Transverse colon (tissue), 4 donors: Measurements from ENCODE around the gene ZNF205. TPM values are rescaled to one million over a fixed set of nuclear protein-coding genes. Genes with fewer than 3 reads are reported as not detected.
"Not testable (repeated sequence)": the region's sequence is repeated elsewhere in the genome, so short reads cannot be mapped to it uniquely, and the experiment has no call there.

Experiments
- DNase-seq: peaks from one replicate; pipeline ENCODE4 v3.0.0-alpha.2; 2019
- H3K27ac ChIP-seq, 4 donors: fragments of 200-600 bp; sonication (generic); 2 replicates each; pipeline ENCODE4 v1.5.1; 2016 to 2018; ENCODE audit warnings: inconsistent platforms in 4 of 4
- H3K27me3 ChIP-seq: fragments of 200-600 bp; sonication (generic); 2 replicates; pipeline ENCODE4 v1.5.1; 2017; ENCODE audit warnings: inconsistent platforms
- H3K36me3 ChIP-seq, 4 donors: fragments of 200-600 bp; sonication (generic); 2 replicates each; pipeline ENCODE4 v1.5.1; 2017 to 2019; ENCODE audit warnings: inconsistent platforms in 4 of 4
- H3K4me1 ChIP-seq, 4 donors: fragments of 200-600 bp; sonication (generic); 2 replicates each; pipeline ENCODE4 v1.5.1; 2017 to 2020; ENCODE audit warnings: inconsistent platforms in 4 of 4
- H3K4me3 ChIP-seq, 4 donors: fragments of 200-600 bp; sonication (generic); 1 replicate in 1 of 4; 2 replicates in 3 of 4; pipeline versions ENCODE4 v1.5.1 to v1.6.1; 2017 to 2019; ENCODE audit warnings: inconsistent platforms in 4 of 4
- H3K9me3 ChIP-seq, 2 donors: fragments of 200-600 bp; sonication (generic); 2 replicates each; pipeline ENCODE4 v1.5.1; 2017 to 2019; ENCODE audit warnings: inconsistent platforms in 2 of 2
- CTCF ChIP-seq, 5 experiments: fragments of 200-600 bp in 3 of 5; fragments of 450-650 bp in 2 of 5; sonication (generic) in 3 of 5; IDR thresholded peaks; 1 replicate in 2 of 5; 2 replicates in 3 of 5; pipeline ENCODE4 v1.5.1; 2016 to 2017; ENCODE audit warnings: antibody characterized with exemption in 5 of 5, inconsistent platforms in 3 of 5, mild to moderate bottlenecking in 2 of 5, moderate library complexity in 1 of 5
- EP300 ChIP-seq: sonication (generic); formaldehyde crosslinking; IDR thresholded peaks from one replicate; pipeline ENCODE4 v1.6.1; 2017; ENCODE audit warnings: antibody characterized with exemption, low read depth
- POLR2A ChIP-seq: fragments of 450-650 bp; IDR thresholded peaks from one replicate; pipeline ENCODE4 v1.6.1; 2016; ENCODE audit warnings: antibody characterized with exemption, mild to moderate bottlenecking, moderate library complexity
- POLR2AphosphoS5 ChIP-seq, 3 donors: sonication (generic); formaldehyde crosslinking; IDR thresholded peaks; one replicate each; pipeline ENCODE4 v1.6.1; 2016; ENCODE audit warnings: antibody characterized with exemption in 3 of 3
- WGBS, 2 donors: methylation state at CpG; one replicate each; pipeline ENCODE4 v1.1.5; 2018; ENCODE audit warnings: low coverage in 1 of 2; 5-methylcytosine and 5-hydroxymethylcytosine counted together
- in situ Hi-C, 4 donors: fragments of 200-750 bp; cut with MboI; loops; one replicate each; pipeline versions ENCODE4 v1.15.0 to v1.15.1; 2017; ENCODE audit warnings: low sequenced_read_pairs in 3 of 4, low pct_ligation_motif_present in 1 of 4, low pct_unique_long_range_greater_than_20kb in 1 of 4
- intact Hi-C: fragments of 100-400 bp; cut with DNase I; formaldehyde crosslinking; loops from one replicate; pipeline ENCODE4 v1.15.1; 2023; ENCODE audit warnings: low total_unique reads
- total RNA-seq, 4 donors: library from RNA; depleted of rRNA; stranded (reverse); fragments of >200 nt; gene quantifications; one replicate each; pipeline ENCODE4 v1.1.0, GENCODE V29; 2016

Gene ZNF205
- total RNA-seq, 4 donors from 2014 or later: 5.2 to 16.3 (median 15.5) TPM

- Histone ChIP-seq H3K4me3 (no peak overlapping the region), H3K9me3 (no peaks in the 10 kb centered on the region), H3K27ac (peak overlapping the region; percentile 44 to 62 (median 61)), H3K27me3 (no peaks in the 10 kb centered on the region), H3K36me3 (no peaks in the 10 kb centered on the region), H3K4me1 (peaks cover 0 to 7% (median 1%) of the 10 kb centered on the region in 4 donors)
- 48 to 59% methylated on average over 6 to 9 of the region's 9 CpGs for WGBS, 2 donors
- intact Hi-C loops: no loop called here
- in situ Hi-C loops: no loop called here
- TF ChIP-seq CTCF (IDR thresholded peaks at IDR 0.05): no peak
- no peak for TF ChIP-seq POLR2AphosphoS5 (IDR thresholded peaks at IDR 0.05)
- TF ChIP-seq EP300: no peak
- no peak for TF ChIP-seq POLR2A
- peak; percentile 63 for DNase-seq
These were observed 37.4 kb upstream of the ZNF205 start for GRCh38 chr16:3074860-3075522.

DNA sequence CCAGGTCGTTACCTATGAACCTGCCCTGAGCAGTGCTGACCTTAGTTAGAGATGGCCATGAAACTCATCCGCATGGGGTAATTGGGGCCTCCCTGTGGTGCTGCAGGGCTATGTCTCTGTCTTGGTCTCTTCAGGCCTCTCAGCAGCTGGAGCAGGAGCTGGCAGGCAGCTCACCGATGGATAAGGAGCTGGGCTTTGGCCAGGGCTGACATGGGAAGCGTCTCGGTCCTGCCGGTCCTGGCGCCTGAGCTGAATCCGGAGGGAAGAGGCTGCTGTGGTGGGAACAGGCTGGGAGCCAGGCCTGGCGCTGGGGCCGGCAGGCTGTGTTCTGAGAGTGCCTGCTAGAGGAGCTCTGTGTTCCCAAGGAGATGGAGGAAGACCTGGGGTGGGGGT, 36.9 kb upstream of the ZNF205 start:
- in situ Hi-C loops: no loop called here
- peak overlapping the region; percentile 44 to 62 (median 61) for H3K27ac ChIP-seq
- no peaks in the 10 kb centered on the region for H3K9me3 ChIP-seq
- DNase-seq: no peak
- TF ChIP-seq POLR2AphosphoS5 (IDR thresholded peaks at IDR 0.05) (no peak), CTCF (IDR thresholded peaks at IDR 0.05) (no peak), POLR2A (no peak), EP300 (no peak)
- intact Hi-C loops: no loop called here
- peaks cover 0 to 7% (median 1%) of the 10 kb centered on the region in 4 donors for H3K4me1 ChIP-seq
- no peaks in the 10 kb centered on the region for H3K36me3 ChIP-seq
- 33% methylated on average over 6 of the region's 10 CpGs; no CpG with 5 or more reads in 1 of the 2 donors for WGBS, 2 donors
- H3K4me3 ChIP-seq: no peak overlapping the region
- no peaks in the 10 kb centered on the region for H3K27me3 ChIP-seq

DNA sequence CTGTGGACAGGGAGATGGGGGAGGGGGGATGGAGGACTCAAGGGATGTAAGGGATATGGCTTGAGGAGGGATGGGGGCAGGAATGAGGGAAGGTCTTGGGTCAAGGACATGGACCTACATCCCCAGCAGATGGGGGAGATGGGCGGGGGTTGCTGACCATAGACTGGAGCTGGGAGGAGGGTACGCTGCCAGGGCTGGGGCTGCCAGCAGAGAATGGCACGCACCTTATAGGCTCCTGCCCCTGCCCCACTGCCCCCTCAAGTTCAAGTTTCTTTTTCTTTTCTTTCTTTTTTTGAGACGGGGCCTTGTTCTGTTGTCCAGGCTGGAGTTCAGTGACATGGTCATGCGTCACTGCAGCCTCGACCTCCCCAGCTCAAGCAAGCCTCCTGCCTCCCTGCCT, 36.4 kb upstream of the ZNF205 start:
- intact Hi-C loops, H3K4me1 ChIP-seq, H3K27me3 ChIP-seq, H3K4me3 ChIP-seq, H3K9me3 ChIP-seq, in situ Hi-C loops, DNase-seq, H3K36me3 ChIP-seq: not testable (repeated sequence)
- peak overlapping the region; percentile 56 to 62 (median 61) for H3K27ac ChIP-seq
- WGBS, 2 donors: 76 to 78% methylated on average over 3 to 6 of the region's 6 CpGs

DNA sequence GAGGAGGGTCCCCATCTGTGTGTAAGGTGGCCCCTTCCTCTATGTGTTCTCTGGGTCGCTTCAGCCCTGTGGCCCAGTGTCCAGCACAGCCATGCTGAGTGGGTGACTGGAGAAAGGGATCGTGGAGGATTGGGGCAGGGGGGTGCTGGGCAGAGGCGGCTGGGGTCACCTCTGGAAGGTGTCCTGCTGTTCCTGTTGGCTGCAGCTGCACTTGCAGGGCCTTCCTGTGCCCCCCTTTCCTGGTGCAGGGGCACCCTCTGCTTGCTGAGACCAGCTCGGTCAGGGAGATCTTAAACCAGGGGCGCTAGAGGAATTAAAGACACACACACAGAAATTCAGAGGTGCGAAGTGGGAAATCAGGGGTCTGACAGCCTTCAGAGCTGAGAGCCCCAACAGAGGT, 35.8 kb upstream of the ZNF205 start:
- H3K4me3 ChIP-seq: no peak overlapping the region
- in situ Hi-C loops: no loop called here
- H3K36me3 ChIP-seq: no peaks in the 10 kb centered on the region
- intact Hi-C loops: no loop called here
- no peaks in the 10 kb centered on the region for H3K9me3 ChIP-seq
- no peaks in the 10 kb centered on the region for H3K27me3 ChIP-seq
- H3K27ac ChIP-seq: peak overlapping the region; percentile 56 to 62 (median 61)
- 82% methylated on average over 6 of the region's 6 CpGs; no CpG with 5 or more reads in 1 of the 2 donors for WGBS, 2 donors
- H3K4me1 ChIP-seq: peaks cover 0 to 7% (median 1%) of the 10 kb centered on the region in 4 donors
- no peak for DNase-seq
- TF ChIP-seq POLR2A (no peak), CTCF (IDR thresholded peaks at IDR 0.05) (no peak), POLR2AphosphoS5 (IDR thresholded peaks at IDR 0.05) (no peak), EP300 (no peak)

DNA sequence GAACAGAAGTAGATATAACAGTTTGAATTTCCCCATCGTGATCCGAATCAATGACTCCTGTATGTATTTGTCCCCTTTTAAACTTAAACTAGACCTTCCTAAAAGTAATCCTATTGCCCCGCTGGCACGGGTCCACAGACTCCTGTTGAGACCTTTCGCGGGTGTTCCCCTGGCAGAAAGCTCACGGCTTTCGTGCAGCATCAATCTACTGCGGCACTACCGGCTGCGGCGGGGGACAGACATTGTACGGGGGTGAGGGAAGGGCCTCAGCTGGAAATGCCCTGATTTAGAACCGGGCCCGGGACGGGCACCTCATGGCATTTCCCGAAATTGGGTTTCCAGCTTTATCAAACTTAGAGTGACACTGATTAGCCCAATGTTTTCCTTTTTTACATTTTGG, 32.4 kb upstream of the ZNF205 start:
- H3K27me3 ChIP-seq: no peaks in the 10 kb centered on the region
- H3K9me3 ChIP-seq: no peaks in the 10 kb centered on the region
- H3K4me3 ChIP-seq: no peak overlapping the region
- WGBS, 2 donors: 84 to 90% methylated on average over 13 to 17 of the region's 17 CpGs
- no peak for TF ChIP-seq POLR2A
- no peak for TF ChIP-seq EP300
- no peak for TF ChIP-seq POLR2AphosphoS5 (IDR thresholded peaks at IDR 0.05)
- no peak for TF ChIP-seq CTCF (IDR thresholded peaks at IDR 0.05)
- intact Hi-C loops (no loop called here), in situ Hi-C loops (no loop called here)
- H3K4me1 ChIP-seq: peaks cover 0 to 6% (median 1%) of the 10 kb centered on the region in 4 donors
- no peak overlapping the region for H3K27ac ChIP-seq
- no peak for DNase-seq
- H3K36me3 ChIP-seq: no peaks in the 10 kb centered on the region

GRCh38 chr16:3081957-3082356, 30.4 kb upstream of the ZNF205 start:
- intact Hi-C loops, H3K4me1 ChIP-seq, H3K27me3 ChIP-seq, H3K36me3 ChIP-seq, H3K9me3 ChIP-seq, H3K4me3 ChIP-seq, H3K27ac ChIP-seq, in situ Hi-C loops, DNase-seq: not testable (repeated sequence)
- 75 to 82% methylated on average over 6 to 11 of the region's 13 CpGs for WGBS, 2 donors

- H3K27ac ChIP-seq, H3K27me3 ChIP-seq, DNase-seq, H3K4me1 ChIP-seq, in situ Hi-C loops, H3K36me3 ChIP-seq, H3K4me3 ChIP-seq, H3K9me3 ChIP-seq, intact Hi-C loops: not testable (repeated sequence)
- WGBS, 2 donors: 93 to 96% methylated on average over 3 to 8 of the region's 8 CpGs
These were observed 29.0 kb upstream of the ZNF205 start for GRCh38 chr16:3083408-3083807.
